ENCODE data around the gene TGM2. TPM values are rescaled to one million over a fixed set of nuclear protein-coding genes. Genes with fewer than 3 reads are reported as not detected.

The TGM2 gene
- total RNA-seq, 4 donors from 2014 or later, result 170 to 385 (median 212) TPM

- H3K27me3 ChIP-seq, result no peaks in the 10 kb centered on the region
- 80% methylated on average over 5 of the region's 5 CpGs for WGBS
- no peak for DNase-seq (ENCODE audit: extremely low spot score)
Measured at GRCh38 chr20:38153401-38153800, 11.7 kb downstream of the TGM2 start.

GRCh38 chr20:38152621-38153221 is 12.3 kb downstream of the TGM2 start:
- H3K27me3 ChIP-seq, result no peaks in the 10 kb centered on the region
- intact Hi-C loops (cut with DNase I), result no loop called here
- H3K9me3 ChIP-seq, result no peaks in the 10 kb centered on the region
- H3K4me3 ChIP-seq, result peak overlapping the region in 3 of 4 donors; percentile 8 to 15 (median 9)
- H3K27ac ChIP-seq (replicated peaks in 1 of 4), result peak overlapping the region; percentile 75 to 93 (median 87)
- peaks cover 24 to 75% (median 60%) of the 10 kb centered on the region in 4 donors for H3K36me3 ChIP-seq
- 64% methylated on average over 12 of the region's 22 CpGs for WGBS
- TF ChIP-seq EP300 (IDR thresholded peaks at IDR 0.05) (peak; percentile 61), POLR2A (IDR thresholded peaks at IDR 0.05; ENCODE audit: low read depth) (no peak), POLR2AphosphoS5 (IDR thresholded peaks at IDR 0.05) (peak; percentile 47 to 49), CTCF (IDR thresholded peaks at IDR 0.05) (no peak)
- H3K4me1 ChIP-seq, result peaks cover 66 to 81% (median 71%) of the 10 kb centered on the region in 4 donors
- peak; percentile 94 for DNase-seq (ENCODE audit: extremely low spot score)

More at GRCh38 chr20:38153401-38153800, 11.7 kb downstream of the TGM2 start:
- H3K27ac ChIP-seq (replicated peaks in 1 of 4), result peak overlapping the region; percentile 75 to 93 (median 87)
- H3K4me1 ChIP-seq, result peaks cover 73 to 88% (median 78%) of the 10 kb centered on the region in 4 donors
- no peak overlapping the region for H3K4me3 ChIP-seq
- intact Hi-C loops (cut with DNase I), result no loop called here
- no peaks in the 10 kb centered on the region for H3K9me3 ChIP-seq
- H3K36me3 ChIP-seq, result peaks cover 17 to 68% (median 54%) of the 10 kb centered on the region in 4 donors
- TF ChIP-seq POLR2A (IDR thresholded peaks at IDR 0.05; ENCODE audit: low read depth), result no peak
- no peak for TF ChIP-seq POLR2AphosphoS5 (IDR thresholded peaks at IDR 0.05)
- TF ChIP-seq EP300 (IDR thresholded peaks at IDR 0.05), result no peak
- TF ChIP-seq CTCF (IDR thresholded peaks at IDR 0.05), result no peak

- Histone ChIP-seq H3K27ac (replicated peaks in 1 of 4) (peak overlapping the region; percentile 75 to 93 (median 87)), H3K4me1 (peaks cover 61 to 76% (median 66%) of the 10 kb centered on the region in 4 donors), H3K36me3 (peaks cover 29 to 80% (median 66%) of the 10 kb centered on the region in 4 donors), H3K4me3 (peak overlapping the region in 3 of 4 donors; percentile 8 to 15 (median 9)), H3K9me3 (no peaks in the 10 kb centered on the region), H3K27me3 (no peaks in the 10 kb centered on the region)
- intact Hi-C loops (cut with DNase I), result no loop called here
- DNase-seq (ENCODE audit: extremely low spot score), result no peak
- 9% methylated on average over 7 of the region's 7 CpGs for WGBS
- no peak for TF ChIP-seq POLR2AphosphoS5 (IDR thresholded peaks at IDR 0.05)
- no peak for TF ChIP-seq EP300 (IDR thresholded peaks at IDR 0.05)
- TF ChIP-seq POLR2A (IDR thresholded peaks at IDR 0.05; ENCODE audit: low read depth), result no peak
- TF ChIP-seq CTCF (IDR thresholded peaks at IDR 0.05), result no peak
Measured at GRCh38 chr20:38152175-38152620, 12.9 kb downstream of the TGM2 start.

- Histone ChIP-seq H3K9me3 (no peaks in the 10 kb centered on the region), H3K4me3 (no peak overlapping the region), H3K36me3 (peaks cover 30 to 84% (median 73%) of the 10 kb centered on the region in 4 donors), H3K27me3 (no peaks in the 10 kb centered on the region), H3K4me1 (peaks cover 53 to 69% (median 59%) of the 10 kb centered on the region in 4 donors), H3K27ac (replicated peaks in 1 of 4) (peak overlapping the region; percentile 75 to 93 (median 87))
- TF ChIP-seq EP300 (IDR thresholded peaks at IDR 0.05) (no peak), POLR2A (IDR thresholded peaks at IDR 0.05; ENCODE audit: low read depth) (no peak), CTCF (IDR thresholded peaks at IDR 0.05) (no peak), POLR2AphosphoS5 (IDR thresholded peaks at IDR 0.05) (no peak)
- intact Hi-C loops (cut with DNase I), result no loop called here
- no peak for DNase-seq (ENCODE audit: extremely low spot score)
- 89% methylated on average over 3 of the region's 3 CpGs for WGBS
Measured at GRCh38 chr20:38151455-38151854, 13.6 kb downstream of the TGM2 start.

Data from esophagus muscularis mucosa (tissue), 4 donors.